H7 (cell line): ENCODE measurements around the gene NUP160. TPM values are rescaled to one million over a fixed set of nuclear protein-coding genes. Genes with fewer than 3 reads are reported as not detected.
"Not testable (repeated sequence)": the region's sequence is repeated elsewhere in the genome, so short reads cannot be mapped to it uniquely, and the experiment has no call there.

Experiments
- DNase-seq: peaks from one replicate; pipeline ENCODE4 v3.0.0; 2012
- H3K27me3 ChIP-seq: 2 replicates; pipeline ENCODE4 v1.6.0; 2011; ENCODE audit warnings: mild to moderate bottlenecking, low read length; ENCODE audit not compliant: control insufficient read depth, insufficient read depth
- H3K36me3 ChIP-seq: replicated peaks from 2 replicates; pipeline ENCODE4 v1.5.1; 2011; ENCODE audit warnings: low read length; ENCODE audit not compliant: control insufficient read depth, insufficient read depth
- H3K4me3 ChIP-seq: 2 replicates; pipeline ENCODE4 v1.5.1; 2011; ENCODE audit warnings: low read depth, mild to moderate bottlenecking, control low read depth, low read length, moderate library complexity; ENCODE audit not compliant: insufficient read depth
- total RNA-seq: library from RNA; depleted of rRNA; stranded (reverse); fragments of >200 nt; shearing (Covaris generic); gene quantifications from 2 replicates; pipeline ENCODE4 v1.2.3, GENCODE V29; 2014; rRNA removed

NUP160 gene, protein sequence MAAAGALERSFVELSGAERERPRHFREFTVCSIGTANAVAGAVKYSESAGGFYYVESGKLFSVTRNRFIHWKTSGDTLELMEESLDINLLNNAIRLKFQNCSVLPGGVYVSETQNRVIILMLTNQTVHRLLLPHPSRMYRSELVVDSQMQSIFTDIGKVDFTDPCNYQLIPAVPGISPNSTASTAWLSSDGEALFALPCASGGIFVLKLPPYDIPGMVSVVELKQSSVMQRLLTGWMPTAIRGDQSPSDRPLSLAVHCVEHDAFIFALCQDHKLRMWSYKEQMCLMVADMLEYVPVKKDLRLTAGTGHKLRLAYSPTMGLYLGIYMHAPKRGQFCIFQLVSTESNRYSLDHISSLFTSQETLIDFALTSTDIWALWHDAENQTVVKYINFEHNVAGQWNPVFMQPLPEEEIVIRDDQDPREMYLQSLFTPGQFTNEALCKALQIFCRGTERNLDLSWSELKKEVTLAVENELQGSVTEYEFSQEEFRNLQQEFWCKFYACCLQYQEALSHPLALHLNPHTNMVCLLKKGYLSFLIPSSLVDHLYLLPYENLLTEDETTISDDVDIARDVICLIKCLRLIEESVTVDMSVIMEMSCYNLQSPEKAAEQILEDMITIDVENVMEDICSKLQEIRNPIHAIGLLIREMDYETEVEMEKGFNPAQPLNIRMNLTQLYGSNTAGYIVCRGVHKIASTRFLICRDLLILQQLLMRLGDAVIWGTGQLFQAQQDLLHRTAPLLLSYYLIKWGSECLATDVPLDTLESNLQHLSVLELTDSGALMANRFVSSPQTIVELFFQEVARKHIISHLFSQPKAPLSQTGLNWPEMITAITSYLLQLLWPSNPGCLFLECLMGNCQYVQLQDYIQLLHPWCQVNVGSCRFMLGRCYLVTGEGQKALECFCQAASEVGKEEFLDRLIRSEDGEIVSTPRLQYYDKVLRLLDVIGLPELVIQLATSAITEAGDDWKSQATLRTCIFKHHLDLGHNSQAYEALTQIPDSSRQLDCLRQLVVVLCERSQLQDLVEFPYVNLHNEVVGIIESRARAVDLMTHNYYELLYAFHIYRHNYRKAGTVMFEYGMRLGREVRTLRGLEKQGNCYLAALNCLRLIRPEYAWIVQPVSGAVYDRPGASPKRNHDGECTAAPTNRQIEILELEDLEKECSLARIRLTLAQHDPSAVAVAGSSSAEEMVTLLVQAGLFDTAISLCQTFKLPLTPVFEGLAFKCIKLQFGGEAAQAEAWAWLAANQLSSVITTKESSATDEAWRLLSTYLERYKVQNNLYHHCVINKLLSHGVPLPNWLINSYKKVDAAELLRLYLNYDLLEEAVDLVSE (N-terminal part only)
- total RNA-seq = 48.0 and 52.4 TPM in 2 replicates

DNA sequence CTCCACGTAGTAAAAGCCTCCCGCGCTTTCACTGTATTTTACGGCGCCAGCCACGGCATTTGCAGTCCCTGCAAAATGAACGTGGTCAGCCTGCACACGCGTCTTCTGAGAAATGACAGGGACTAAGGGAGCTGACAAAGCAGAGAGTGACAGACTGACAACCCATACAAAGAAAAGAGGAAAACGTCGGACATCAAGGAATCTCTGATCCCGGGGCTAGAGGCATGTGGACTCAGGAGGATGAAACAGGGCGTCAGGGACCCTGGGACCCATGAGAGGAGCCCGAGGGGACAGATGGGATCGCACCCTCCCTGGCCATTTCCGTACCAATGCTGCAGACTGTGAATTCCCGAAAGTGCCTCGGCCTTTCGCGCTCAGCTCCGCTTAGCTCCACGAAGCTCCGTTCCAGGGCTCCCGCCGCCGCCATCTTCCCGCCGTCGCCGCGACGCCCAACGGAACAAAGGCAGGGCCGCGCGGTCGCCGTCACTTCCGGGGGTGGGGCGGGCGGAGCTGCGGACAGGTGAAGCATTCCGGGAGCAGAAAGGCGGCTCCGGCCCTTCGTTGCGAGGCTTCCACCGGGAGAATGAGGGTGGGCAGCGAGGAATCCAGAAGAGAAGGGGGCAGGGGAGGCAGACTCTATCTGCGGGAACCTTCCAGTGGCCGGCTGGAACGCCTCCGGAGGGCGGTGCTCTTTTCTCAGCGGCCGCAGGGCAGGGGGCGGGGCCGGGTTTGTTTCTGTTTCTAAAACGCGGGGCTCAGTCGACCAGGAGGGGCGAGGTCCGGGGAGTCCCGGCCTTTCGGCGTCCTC, at the start of gene NUP160:
Gene NUP160 (minus strand): TSS at position 459 of the 808 bp plus-strand sequence. CDS start 32 bp downstream, at position 427.
- DNase-seq = peak; percentile 93
- Histone ChIP-seq H3K36me3 (peaks cover 18% of the 10 kb centered on the region), H3K27me3 (no peaks in the 10 kb centered on the region), H3K4me3 (peak within 1 kb of the TSS; percentile 94)

DNA sequence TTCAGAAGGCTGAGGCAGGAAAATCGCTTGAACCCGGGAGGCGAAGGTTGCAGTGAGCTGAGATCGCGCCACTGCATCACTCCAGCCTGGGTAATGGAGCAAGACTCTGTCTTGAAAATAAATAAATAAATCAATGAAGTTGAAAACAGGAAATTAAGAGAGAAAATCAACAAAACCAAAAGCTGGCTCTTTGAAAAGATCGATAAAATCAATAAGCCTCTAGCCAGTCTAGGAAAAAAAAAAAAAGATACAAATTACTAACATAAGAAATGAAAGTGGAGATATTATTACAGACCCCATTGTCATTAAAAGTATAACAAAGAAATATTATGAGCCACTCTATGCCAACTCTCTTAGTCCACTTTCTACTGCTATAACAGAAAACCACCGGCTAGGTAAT, 48.0 kb upstream of the NUP160 start:
- Histone ChIP-seq H3K36me3 (no peaks in the 10 kb centered on the region), H3K4me3 (no peak overlapping the region), H3K27me3 (no peaks in the 10 kb centered on the region)
- no peak for DNase-seq

DNA sequence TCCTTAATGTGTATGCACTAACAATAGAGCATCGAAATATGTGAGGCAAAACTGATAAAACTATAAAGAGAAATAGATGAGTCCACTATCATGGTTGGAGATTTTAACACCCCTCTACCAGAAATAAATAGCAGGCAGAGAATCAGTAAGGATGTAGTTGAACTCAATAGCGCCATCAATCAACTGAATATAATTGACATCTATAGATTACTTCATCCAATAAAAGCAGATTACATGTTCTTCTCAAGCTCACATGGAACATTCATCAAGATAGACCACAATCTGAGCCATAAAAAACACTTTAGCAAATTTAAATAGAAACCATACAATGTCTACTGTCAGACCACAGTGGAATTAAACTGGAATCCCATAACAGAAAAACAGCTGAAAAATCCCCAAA, 46.9 kb upstream of the NUP160 start:
- Histone ChIP-seq H3K4me3 (no peak overlapping the region), H3K27me3 (no peaks in the 10 kb centered on the region), H3K36me3 (no peaks in the 10 kb centered on the region)
- no peak for DNase-seq

DNA sequence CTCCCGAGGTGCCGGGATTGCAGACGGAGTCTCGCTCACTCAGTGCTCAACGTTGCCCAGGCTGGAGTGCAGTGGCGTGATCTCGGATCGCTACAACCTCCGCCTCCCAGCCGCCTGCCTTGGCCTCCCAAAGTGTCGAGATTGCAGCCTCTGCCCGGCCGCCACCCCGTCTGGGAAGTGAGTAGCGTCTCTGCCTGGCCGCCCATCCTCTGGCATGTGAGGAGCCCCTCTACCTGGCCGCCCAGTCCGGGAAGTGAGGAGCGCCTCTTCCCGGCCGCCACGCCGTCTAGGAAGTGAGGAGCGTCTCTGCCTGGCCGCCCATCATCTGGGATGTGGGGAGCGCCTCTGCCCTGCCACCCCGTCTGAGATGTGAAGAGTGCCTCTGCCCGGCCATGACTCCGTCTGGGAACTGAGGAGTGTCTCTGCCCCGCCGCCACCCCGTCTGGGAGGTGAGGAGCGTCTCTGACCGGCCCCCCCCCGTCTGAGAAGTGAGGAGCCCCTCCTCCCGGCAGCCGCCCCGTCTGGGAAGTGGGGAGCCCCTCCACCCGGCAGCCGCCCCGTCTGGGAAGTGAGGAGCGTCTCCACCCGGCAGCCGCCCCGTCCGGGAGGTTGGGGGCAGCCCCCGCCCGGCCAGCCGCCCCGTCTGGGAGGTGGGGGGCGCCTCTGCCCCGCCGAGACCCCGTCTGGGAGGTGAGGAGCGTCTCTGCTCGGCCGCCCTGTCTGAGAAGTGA, 44.6 kb upstream of the NUP160 start:
- H3K27me3 ChIP-seq, H3K36me3 ChIP-seq, DNase-seq, H3K4me3 ChIP-seq: not testable (repeated sequence)

DNA sequence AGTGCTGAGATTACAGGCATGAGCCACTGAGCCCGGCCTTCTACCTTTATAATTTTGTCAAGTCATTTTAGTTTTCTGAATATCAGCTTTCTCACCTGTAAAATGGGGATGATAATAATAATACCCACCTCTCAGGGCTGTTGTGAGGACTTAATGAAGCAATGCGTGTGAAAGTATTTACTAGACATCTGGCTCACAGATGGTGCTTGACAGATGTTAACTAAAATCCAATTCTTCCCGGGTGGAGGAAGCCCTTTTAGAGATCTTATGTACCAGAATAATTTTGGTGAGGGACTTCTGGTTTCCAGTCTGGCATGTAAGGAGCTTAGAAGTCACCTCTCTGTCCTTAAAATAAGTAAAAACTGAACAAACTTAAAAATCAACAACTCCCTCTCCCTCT, 43.7 kb upstream of the NUP160 start:
- no peak for DNase-seq
- no peak overlapping the region for H3K4me3 ChIP-seq
- H3K36me3 ChIP-seq = no peaks in the 10 kb centered on the region
- no peaks in the 10 kb centered on the region for H3K27me3 ChIP-seq

DNA sequence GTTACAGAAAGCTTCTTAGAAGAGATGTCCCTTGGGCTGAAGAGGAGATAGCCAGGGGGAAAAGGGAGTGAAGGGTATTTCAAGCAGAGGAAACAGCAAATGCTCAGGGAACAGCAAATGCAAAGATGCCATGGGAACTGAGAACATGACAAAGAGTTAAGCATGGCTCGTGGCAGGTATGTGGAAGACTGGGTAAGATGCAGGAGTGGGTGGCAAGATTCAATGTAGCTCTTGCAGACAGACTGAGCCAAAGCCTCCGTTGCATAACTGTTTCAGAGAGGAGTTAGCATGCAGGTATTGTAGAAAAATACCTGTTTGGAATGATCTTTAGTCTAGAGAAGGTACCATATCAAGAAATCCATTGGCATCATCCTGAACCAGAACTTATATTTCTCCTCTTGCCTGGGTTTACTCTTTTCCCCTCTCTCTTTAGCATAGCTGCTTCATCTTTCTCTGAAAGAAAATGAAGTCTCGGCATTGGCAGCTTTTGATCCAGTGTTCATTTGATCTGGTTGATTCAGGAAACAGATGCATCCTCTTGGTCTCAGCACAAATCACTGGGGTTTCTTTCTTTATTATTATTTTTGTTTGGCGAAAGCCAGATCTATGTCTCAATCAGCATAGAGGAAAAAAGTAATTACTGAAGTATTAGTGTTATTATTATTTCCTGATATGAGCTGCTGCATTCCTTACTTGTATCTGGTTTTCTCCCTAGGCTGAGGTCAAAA, 41.7 kb upstream of the NUP160 start:
- no peaks in the 10 kb centered on the region for H3K27me3 ChIP-seq
- H3K4me3 ChIP-seq = no peak overlapping the region
- H3K36me3 ChIP-seq = no peaks in the 10 kb centered on the region
- no peak for DNase-seq

DNA sequence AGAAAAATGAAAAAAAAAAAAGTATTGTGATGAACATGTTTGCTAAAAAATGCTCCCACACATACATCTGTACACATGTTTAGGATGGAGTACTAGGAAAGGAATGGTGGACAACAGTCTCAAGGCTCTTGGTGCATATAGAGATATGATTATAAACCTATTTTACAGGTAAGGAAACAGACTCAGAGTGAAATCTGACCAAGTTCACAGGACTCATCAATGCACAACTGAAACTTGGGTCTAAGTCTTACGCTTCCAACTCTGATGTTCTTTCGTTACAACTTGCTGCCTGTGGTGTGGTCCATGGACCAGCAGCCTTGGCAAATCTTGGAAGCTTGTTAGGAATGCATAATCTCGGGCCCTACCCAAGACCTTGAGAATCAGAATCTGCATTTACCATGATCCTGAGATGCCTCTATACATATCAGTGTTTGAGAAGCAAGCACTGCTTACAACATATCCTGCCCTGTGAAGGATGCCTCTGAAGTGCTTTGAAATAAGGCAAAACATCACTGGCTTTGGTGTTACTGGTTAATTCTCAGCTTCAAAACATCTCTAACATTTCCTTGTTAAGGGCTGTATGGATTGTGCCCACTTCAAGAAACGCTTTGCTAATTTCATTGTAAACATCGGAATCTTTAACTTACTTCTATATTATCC, 39.9 kb upstream of the NUP160 start:
- no peak overlapping the region for H3K4me3 ChIP-seq

DNA sequence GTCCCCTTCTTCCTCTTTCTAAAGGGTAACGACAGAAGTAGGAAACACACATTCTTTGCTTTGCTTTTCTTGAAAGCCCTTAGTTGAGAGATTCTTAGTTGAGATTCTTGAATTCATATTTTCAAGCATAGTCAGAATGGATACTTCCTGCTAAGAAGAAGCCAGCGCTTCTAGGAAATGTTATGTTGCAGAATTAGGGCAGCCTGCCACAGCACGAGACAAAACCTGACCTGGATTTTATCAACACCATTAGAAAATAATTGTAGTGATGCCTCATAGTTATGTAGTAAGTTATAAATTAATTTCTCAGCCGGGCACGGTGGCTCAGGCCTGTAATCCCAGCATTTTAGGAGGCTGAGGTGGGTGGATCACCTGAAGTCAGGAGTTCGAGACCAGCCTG, 37.9 kb upstream of the NUP160 start:
- Histone ChIP-seq H3K4me3 (no peak overlapping the region), H3K36me3 (no peaks in the 10 kb centered on the region), H3K27me3 (no peaks in the 10 kb centered on the region)
- no peak for DNase-seq

More for the DNA sequence above, 39.9 kb upstream of the NUP160 start:
- DNase-seq = no peak
- no peaks in the 10 kb centered on the region for H3K27me3 ChIP-seq
- H3K36me3 ChIP-seq = no peaks in the 10 kb centered on the region

DNA sequence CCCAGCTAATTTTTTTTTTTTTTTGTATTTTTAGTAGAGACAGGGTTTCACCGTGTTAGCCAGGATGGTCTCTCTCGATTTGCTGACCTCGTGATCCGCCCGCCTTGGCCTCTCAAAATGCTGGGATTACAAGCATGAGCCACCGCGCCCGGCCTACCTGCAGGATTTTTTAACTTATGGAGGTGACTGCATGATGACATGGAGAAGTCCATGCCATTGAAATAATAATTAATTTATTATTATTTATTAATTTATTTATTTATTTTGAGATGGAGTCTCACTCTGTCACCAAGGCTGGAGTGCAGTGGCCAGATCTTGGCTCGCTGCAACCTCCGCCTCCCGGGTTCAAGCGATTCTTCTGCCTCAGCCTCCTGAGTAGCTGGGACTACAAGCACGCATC, 34.3 kb upstream of the NUP160 start:
- not testable (repeated sequence) for H3K4me3 ChIP-seq, H3K27me3 ChIP-seq, DNase-seq, H3K36me3 ChIP-seq

DNA sequence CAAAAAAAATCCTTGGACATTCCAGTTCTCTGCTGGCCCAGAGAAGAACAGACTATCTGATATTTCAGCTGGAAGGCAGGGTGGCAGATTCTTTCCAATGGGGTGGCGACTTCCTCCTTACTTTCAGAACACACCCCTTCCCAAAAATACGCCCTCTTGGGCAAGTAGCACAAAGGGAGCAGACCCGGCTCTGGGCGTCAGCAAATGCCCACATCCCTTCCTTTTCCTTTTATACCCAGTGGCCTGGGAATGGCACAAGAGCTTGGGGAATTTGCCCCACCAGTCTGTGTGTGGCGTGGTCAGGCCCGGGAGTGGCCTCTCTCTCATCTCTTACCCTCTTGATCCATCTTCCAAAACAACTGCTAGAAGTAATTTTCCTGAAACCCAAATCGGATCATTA, 33.0 kb upstream of the NUP160 start:
- Histone ChIP-seq H3K36me3 (no peaks in the 10 kb centered on the region), H3K4me3 (no peak overlapping the region)
- no peak for DNase-seq

DNA sequence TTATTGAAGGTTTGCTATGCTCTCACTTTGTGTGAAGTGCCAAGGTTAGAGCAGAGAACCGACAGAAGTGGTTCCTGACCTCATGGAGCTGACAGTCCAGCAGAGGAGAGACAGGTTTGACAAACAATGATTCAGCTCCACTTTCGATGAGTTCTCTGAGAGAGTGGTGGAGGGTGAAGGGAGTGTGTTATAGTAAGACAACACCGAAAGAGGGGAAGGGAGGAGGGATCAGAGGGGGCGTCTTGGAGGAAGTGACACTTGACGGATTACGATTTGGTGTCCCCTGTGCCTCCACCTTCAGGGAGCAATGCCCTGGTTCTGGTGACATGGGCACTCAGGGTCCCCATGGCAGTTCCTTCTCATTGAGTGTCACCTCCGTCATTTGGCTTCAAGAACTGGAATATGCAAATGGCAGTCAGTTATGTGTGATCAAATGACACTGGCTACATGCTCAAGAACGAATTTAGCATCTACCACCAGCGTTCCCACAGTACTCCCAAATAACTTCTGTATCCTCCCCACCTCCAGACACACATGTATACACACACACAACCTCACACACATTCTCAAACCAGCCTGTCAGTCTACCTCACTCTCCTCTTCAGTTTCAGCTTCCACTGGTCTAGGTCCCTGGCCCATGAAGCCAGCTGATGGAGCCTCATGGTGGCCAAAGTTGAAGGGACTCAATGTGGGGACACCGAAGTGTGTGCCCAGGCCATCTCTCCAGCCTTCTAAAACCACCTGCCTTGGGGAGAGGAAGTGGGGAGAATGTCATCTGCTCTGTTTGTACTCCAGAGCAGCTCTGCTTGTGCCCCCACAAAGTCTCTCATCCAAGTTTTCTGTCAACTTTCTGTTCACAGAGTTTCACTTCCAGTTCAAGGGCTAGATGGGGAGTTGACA, 31.4 kb upstream of the NUP160 start:
- Histone ChIP-seq H3K27me3 (no peaks in the 10 kb centered on the region), H3K4me3 (no peak overlapping the region), H3K36me3 (no peaks in the 10 kb centered on the region)
- DNase-seq = no peak

More for the DNA sequence above, 33.0 kb upstream of the NUP160 start:
- H3K27me3 ChIP-seq = no peaks in the 10 kb centered on the region
